ENCODE data around the gene CEP55.

DNA sequence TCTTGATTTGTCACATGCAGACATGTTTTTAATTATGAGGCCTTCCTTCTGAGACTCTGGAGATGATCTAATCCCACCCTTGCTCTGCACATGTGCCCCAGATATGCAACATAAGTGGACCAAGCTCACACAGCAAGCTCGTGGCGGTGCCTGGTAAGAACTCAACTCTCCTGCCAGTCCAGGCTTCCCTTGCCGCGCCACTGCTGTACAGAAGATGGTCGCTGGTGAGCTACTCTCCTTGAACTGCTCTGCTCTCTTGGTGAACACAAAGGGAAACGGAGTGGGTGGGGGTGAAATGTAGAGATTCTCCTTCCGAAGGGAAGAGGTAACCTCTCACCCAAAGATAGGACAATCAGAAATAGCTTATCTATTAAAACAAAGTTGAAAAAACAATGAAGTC lies 39.9 kb upstream of the CEP55 start:
- TF ChIP-seq, protein P1, sequence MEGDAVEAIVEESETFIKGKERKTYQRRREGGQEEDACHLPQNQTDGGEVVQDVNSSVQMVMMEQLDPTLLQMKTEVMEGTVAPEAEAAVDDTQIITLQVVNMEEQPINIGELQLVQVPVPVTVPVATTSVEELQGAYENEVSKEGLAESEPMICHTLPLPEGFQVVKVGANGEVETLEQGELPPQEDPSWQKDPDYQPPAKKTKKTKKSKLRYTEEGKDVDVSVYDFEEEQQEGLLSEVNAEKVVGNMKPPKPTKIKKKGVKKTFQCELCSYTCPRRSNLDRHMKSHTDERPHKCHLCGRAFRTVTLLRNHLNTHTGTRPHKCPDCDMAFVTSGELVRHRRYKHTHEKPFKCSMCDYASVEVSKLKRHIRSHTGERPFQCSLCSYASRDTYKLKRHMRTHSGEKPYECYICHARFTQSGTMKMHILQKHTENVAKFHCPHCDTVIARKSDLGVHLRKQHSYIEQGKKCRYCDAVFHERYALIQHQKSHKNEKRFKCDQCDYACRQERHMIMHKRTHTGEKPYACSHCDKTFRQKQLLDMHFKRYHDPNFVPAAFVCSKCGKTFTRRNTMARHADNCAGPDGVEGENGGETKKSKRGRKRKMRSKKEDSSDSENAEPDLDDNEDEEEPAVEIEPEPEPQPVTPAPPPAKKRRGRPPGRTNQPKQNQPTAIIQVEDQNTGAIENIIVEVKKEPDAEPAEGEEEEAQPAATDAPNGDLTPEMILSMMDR (IDR thresholded peaks at IDR 0.05) = no peak
- TF ChIP-seq POLR2A (IDR thresholded peaks at IDR 0.05) = no peak
